LNCaP clone FGC (cell line): ENCODE data around the gene PES1.
"Not testable (repeated sequence)": the region's sequence is repeated elsewhere in the genome, so short reads cannot be mapped to it uniquely, and the experiment has no call there.

ENCODE experiments used
- DNase-seq: peaks from one replicate; pipeline ENCODE4 v3.0.0-alpha.2; 2011; ENCODE audit warnings: low read depth
- H3K4me3 ChIP-seq: 2 replicates; pipeline ENCODE4 v1.5.1; 2011; ENCODE audit warnings: mild to moderate bottlenecking, low read depth, low read length, control low read depth
- TF ChIP-seq, protein P1 (sequence below): IDR thresholded peaks from 2 replicates; pipeline ENCODE4 v1.5.1; 2012; ENCODE audit warnings: mild to moderate bottlenecking; ENCODE audit not compliant: control insufficient read depth, insufficient read depth; ENCODE audit errors: extremely low read depth

Gene PES1

GRCh38 chr22:30634471-30635233 is 42.9 kb upstream of the PES1 start:
- TF ChIP-seq, protein P1, sequence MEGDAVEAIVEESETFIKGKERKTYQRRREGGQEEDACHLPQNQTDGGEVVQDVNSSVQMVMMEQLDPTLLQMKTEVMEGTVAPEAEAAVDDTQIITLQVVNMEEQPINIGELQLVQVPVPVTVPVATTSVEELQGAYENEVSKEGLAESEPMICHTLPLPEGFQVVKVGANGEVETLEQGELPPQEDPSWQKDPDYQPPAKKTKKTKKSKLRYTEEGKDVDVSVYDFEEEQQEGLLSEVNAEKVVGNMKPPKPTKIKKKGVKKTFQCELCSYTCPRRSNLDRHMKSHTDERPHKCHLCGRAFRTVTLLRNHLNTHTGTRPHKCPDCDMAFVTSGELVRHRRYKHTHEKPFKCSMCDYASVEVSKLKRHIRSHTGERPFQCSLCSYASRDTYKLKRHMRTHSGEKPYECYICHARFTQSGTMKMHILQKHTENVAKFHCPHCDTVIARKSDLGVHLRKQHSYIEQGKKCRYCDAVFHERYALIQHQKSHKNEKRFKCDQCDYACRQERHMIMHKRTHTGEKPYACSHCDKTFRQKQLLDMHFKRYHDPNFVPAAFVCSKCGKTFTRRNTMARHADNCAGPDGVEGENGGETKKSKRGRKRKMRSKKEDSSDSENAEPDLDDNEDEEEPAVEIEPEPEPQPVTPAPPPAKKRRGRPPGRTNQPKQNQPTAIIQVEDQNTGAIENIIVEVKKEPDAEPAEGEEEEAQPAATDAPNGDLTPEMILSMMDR: peak; percentile 86
- no peak overlapping the region for H3K4me3 ChIP-seq
- DNase-seq: peak; percentile 58

DNA sequence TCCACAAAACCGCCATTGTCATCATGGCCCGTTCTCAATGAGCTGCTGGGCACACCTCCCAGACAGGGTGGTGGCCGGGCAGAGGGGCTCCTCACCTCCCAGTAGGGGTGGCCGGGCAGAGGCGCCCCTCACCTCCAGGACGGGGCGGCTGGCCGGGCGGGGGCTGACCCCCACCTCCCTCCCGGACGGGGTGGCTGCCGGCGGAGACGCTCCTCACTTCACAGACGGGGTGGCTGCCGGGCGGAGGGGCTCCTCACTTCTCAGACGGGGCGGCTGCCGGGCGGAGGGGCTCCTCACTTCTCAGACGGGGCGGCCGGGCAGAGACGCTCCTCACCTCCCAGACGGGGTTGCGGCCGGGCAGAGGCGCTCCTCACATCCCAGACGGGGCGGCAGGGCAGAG is 39.8 kb upstream of the PES1 start:
- H3K4me3 ChIP-seq, DNase-seq: not testable (repeated sequence)

GRCh38 chr22:30628491-30628890 is 36.8 kb upstream of the PES1 start:
- DNase-seq: no peak
- TF ChIP-seq, protein P1: no peak
- no peak overlapping the region for H3K4me3 ChIP-seq

- no peak for DNase-seq
- TF ChIP-seq, protein P1: no peak
- H3K4me3 ChIP-seq: no peak overlapping the region
Measured at GRCh38 chr22:30627471-30627870, 35.8 kb upstream of the PES1 start.

DNA sequence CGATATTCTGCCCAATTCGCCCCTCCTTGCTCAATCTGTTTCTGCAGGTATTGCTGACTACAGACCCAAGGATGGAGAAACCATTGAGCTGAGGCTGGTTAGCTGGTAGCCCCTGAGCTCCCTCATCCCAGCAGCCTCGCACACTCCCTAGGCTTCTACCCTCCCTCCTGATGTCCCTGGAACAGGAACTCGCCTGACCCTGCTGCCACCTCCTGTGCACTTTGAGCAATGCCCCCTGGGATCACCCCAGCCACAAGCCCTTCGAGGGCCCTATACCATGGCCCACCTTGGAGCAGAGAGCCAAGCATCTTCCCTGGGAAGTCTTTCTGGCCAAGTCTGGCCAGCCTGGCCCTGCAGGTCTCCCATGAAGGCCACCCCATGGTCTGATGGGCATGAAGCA is 34.7 kb upstream of the PES1 start:
- DNase-seq: no peak
- TF ChIP-seq, protein P1: no peak

DNA sequence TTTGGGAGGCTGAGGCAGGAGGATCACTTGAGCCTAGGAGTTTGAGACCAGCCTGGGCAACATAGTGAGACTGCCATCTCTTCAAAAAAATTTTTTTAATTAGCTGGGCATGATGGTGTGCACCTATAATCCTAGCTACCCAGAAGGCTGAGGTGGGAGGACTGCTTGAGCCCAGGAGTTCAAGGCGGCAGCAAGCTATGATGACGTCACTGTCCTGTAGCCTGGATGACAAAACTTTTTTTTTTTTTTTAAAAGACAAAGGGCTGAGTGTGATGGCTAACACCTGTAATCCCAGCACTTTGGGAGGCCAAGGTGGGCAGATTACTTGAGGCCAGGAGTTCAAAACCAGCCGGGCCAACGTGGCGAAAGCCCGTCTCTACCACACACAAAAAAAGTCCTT is 28.2 kb upstream of the PES1 start:
- not testable (repeated sequence) for H3K4me3 ChIP-seq, DNase-seq

More for the DNA sequence above, 34.7 kb upstream of the PES1 start:
- H3K4me3 ChIP-seq: no peak overlapping the region

GRCh38 chr22:30617819-30618218 is 26.1 kb upstream of the PES1 start:
- DNase-seq: no peak
- TF ChIP-seq, protein P1: no peak
- H3K4me3 ChIP-seq: no peak overlapping the region

DNA sequence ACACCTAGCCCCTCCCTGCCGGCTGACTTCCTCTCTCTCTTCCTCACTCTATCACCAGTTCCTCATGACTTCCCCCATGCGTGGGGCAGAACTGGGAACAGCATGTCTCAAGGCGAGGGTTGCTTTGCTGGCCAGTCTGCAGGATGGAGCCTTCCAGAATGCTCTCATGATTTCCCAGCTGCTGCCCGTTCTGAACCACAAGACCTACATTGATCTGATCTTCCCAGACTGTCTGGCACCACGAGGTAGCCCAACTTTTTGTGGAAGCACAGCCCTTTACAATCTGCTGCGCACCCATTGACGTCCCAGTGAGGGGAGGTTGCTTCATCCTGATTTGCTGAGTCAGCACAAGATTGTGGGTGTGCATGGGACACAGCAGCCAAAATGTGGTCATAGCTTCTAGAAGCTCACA is 23.8 kb upstream of the PES1 start:
- no peak overlapping the region for H3K4me3 ChIP-seq
- TF ChIP-seq, protein P1: no peak
- no peak for DNase-seq
